HEK293 (cell line): Measurements from ENCODE around the gene QRICH2.
"Not testable (repeated sequence)": the region's sequence is repeated elsewhere in the genome, so short reads cannot be mapped to it uniquely, and the experiment has no call there.

ENCODE experiments used
- CTCF ChIA-PET: fragments of 350-600 bp; formaldehyde crosslinking; extraction: SDS; loops from one replicate; lab custom pipeline; 2021; ENCODE audit warnings: antibody characterized with exemption; lab: Yijun Ruan, JAX
- POLR2A ChIA-PET: fragments of 300-600 bp; formaldehyde crosslinking; extraction: SDS; loops from one replicate; lab custom pipeline; 2020; ENCODE audit warnings: antibody characterized with exemption, inconsistent platforms; lab: Yijun Ruan, JAX
- H3K27ac ChIP-seq: fragments of 200-500 bp; sonication (Bioruptor generic); 2 replicates; pipeline ENCODE4 v1.5.1; 2014; ENCODE audit warnings: low read depth, low read length, control low read depth, inconsistent platforms; ENCODE audit errors: extremely low read depth
- H3K36me3 ChIP-seq, 2 experiments: fragments of 200-500 bp in 1 of 2; sonication (Bioruptor generic) in 1 of 2; 1 replicate in 1 of 2; 2 replicates in 1 of 2; pipeline ENCODE4 v1.5.1; 2014 to 2017; ENCODE audit warnings: inconsistent platforms in 2 of 2, low read length in 2 of 2; ENCODE audit not compliant: control insufficient read depth in 2 of 2, insufficient read depth in 1 of 2
- H3K4me1 ChIP-seq: fragments of 200-500 bp; sonication (Bioruptor generic); 2 replicates; pipeline ENCODE4 v1.5.1; 2014; ENCODE audit warnings: mild to moderate bottlenecking, low read length, inconsistent platforms; ENCODE audit not compliant: control insufficient read depth, insufficient read depth
- H3K4me3 ChIP-seq: 2 replicates; pipeline ENCODE4 v1.5.1; 2011; ENCODE audit warnings: low read depth, mild to moderate bottlenecking, control low read depth, low read length, moderate library complexity
- H3K9me3 ChIP-seq: fragments of 200-500 bp; sonication (Bioruptor generic); 2 replicates; pipeline ENCODE4 v1.5.1; 2014; ENCODE audit warnings: low read depth, low read length, inconsistent platforms; ENCODE audit not compliant: control insufficient read depth, insufficient read depth
- BCL6B ChIP-seq: fragments of 450-650 bp; formaldehyde crosslinking; IDR thresholded peaks from 2 replicates; pipeline ENCODE4 v1.5.1; 2017; ENCODE audit warnings: missing biosample characterization, missing genetic modification characterization
- HOXA7 ChIP-seq: sonication (generic); formaldehyde crosslinking; IDR thresholded peaks from 2 replicates; pipeline ENCODE4 v1.8.1; 2022; ENCODE audit warnings: missing genetic modification reagents, borderline replicate concordance
- HOXD13 ChIP-seq: sonication (generic); formaldehyde crosslinking; IDR thresholded peaks from 2 replicates; pipeline ENCODE4 v1.8.0; 2022; ENCODE audit warnings: missing genetic modification reagents, borderline replicate concordance
- OVOL3 ChIP-seq: fragments of 450-650 bp; formaldehyde crosslinking; IDR thresholded peaks from 2 replicates; pipeline ENCODE4 v1.5.1; 2016; ENCODE audit warnings: missing biosample characterization, missing genetic modification characterization
- PATZ1 ChIP-seq: fragments of 450-650 bp; formaldehyde crosslinking; IDR thresholded peaks from 2 replicates; pipeline ENCODE4 v1.5.1; 2016; ENCODE audit warnings: missing biosample characterization, missing genetic modification characterization
- YY1 ChIP-seq: fragments of 450-650 bp; formaldehyde crosslinking; IDR thresholded peaks from 2 replicates; pipeline ENCODE4 v1.5.1; 2018; ENCODE audit warnings: missing biosample characterization, missing genetic modification characterization
- ZBTB26 ChIP-seq: fragments of 450-650 bp; formaldehyde crosslinking; optimal IDR thresholded peaks from 2 replicates; pipeline ENCODE3; 2016; ENCODE audit warnings: missing biosample characterization, mild to moderate bottlenecking, missing genetic modification characterization
- ZNF121 ChIP-seq: fragments of 450-650 bp; formaldehyde crosslinking; IDR thresholded peaks from 2 replicates; pipeline ENCODE4 v1.5.1; 2016; ENCODE audit warnings: missing biosample characterization, missing genetic modification characterization
- ZNF146 ChIP-seq: fragments of 450-650 bp; formaldehyde crosslinking; IDR thresholded peaks from 2 replicates; pipeline ENCODE4 v1.5.1; 2016; ENCODE audit warnings: missing biosample characterization, missing genetic modification characterization
- ZNF169 ChIP-seq: fragments of 450-650 bp; formaldehyde crosslinking; IDR thresholded peaks from 2 replicates; pipeline ENCODE4 v1.5.1; 2016; ENCODE audit warnings: missing biosample characterization, missing genetic modification characterization
- ZNF280C ChIP-seq: fragments of 450-650 bp; formaldehyde crosslinking; IDR thresholded peaks from 2 replicates; pipeline ENCODE4 v1.5.1; 2016; ENCODE audit warnings: missing biosample characterization, missing genetic modification characterization
- ZNF302 ChIP-seq: fragments of 450-650 bp; formaldehyde crosslinking; IDR thresholded peaks from 2 replicates; pipeline ENCODE4 v1.5.1; 2016; ENCODE audit warnings: missing biosample characterization, missing genetic modification characterization, low read depth
- ZNF37A ChIP-seq: fragments of 450-650 bp; IDR thresholded peaks from 2 replicates; pipeline ENCODE4 v1.5.1; 2018; ENCODE audit warnings: missing biosample characterization, missing genetic modification characterization
- ZNF571 ChIP-seq: fragments of 450-650 bp; formaldehyde crosslinking; IDR thresholded peaks from 2 replicates; pipeline ENCODE4 v1.5.0; 2017; ENCODE audit warnings: missing biosample characterization, missing genetic modification characterization
- ZNF670 ChIP-seq: fragments of 450-650 bp; formaldehyde crosslinking; IDR thresholded peaks from 2 replicates; pipeline ENCODE4 v1.5.1; 2016; ENCODE audit warnings: missing biosample characterization, missing genetic modification characterization, low read depth
- ZNF677 ChIP-seq: fragments of 450-650 bp; IDR thresholded peaks from 2 replicates; pipeline ENCODE4 v1.5.0; 2018; ENCODE audit warnings: missing biosample characterization, mild to moderate bottlenecking, missing genetic modification characterization, moderate library complexity
- ZNF707 ChIP-seq: fragments of 450-650 bp; formaldehyde crosslinking; IDR thresholded peaks from 2 replicates; pipeline ENCODE4 v1.5.1; 2016; ENCODE audit warnings: missing biosample characterization, missing genetic modification characterization
- ZNF768 ChIP-seq: fragments of 450-650 bp; formaldehyde crosslinking; IDR thresholded peaks from 2 replicates; pipeline ENCODE4 v1.5.1; 2018; ENCODE audit warnings: missing biosample characterization, mild to moderate bottlenecking, missing genetic modification characterization
- ZNF776 ChIP-seq: fragments of 450-650 bp; formaldehyde crosslinking; IDR thresholded peaks from 2 replicates; pipeline ENCODE4 v1.5.0; 2017; ENCODE audit warnings: missing biosample characterization, missing genetic modification characterization, borderline replicate concordance
- TF ChIP-seq, protein P1 (sequence below): fragments of 450-650 bp; formaldehyde crosslinking; IDR thresholded peaks from 2 replicates; pipeline ENCODE4 v1.5.1; 2017; ENCODE audit warnings: missing biosample characterization, missing genetic modification characterization

QRICH2 gene

DNA sequence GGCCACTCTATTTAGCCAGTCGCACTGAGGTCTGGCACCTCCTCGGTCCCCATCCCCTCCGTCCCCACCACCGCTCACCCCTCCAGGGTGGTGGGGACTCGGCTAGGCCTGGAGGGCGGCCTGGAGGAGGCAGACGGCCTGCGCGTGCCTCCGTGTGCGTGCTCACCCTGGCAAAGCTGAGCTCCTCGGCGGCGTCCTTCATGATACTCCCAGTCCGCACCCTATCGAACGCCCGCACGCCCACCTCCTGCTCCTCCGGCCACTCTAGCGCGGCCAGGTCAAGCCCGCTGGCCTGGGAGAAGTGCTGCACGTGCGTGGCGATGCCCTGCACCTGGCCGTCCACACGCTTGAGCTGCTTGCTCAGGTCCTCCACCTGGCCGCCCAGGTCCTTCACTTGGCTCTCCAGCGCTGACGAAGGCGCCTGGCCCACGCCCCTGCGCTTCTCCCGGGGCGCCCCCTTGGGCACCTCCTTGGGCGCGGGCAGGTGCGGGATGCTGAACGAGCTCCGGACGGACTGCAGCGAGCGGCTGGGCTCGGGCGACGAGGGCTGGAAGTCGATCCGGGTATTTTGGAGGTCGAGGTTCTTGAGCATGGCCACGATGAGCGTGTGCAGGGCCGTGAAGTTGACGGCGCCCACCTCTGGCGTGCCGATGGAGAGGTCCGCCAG, 644 bp downstream of the QRICH2 start (continued):
- TF ChIP-seq ZNF670 (no peak), ZNF677 (no peak), ZNF302 (tag by site-specific recombination) (no peak), ZBTB26 (tag by site-specific recombination) (no peak), OVOL3 (tag by site-specific recombination) (no peak), HOXA7 (CRISPR knock-in tag) (no peak), ZNF37A (no peak), HOXD13 (CRISPR knock-in tag) (no peak)

GRCh38 chr17:76305135-76305454, 3.0 kb downstream of the QRICH2 start:
- H3K4me1 ChIP-seq, H3K27ac ChIP-seq, POLR2A ChIA-PET, H3K4me3 ChIP-seq, H3K9me3 ChIP-seq: not testable (repeated sequence)
- CTCF ChIA-PET, result interaction anchor here (0.7 to 16.6 kb wide), 9 partner anchors 19 to 1910 kb away, joined by 3 to 244 read pairs (median 6); partner anchors contain the start of gene SPHK1
- peaks cover 5 to 19% of the 10 kb centered on the region in 2 experiments; a peak in 2 of 3 replicates for H3K36me3 ChIP-seq

DNA sequence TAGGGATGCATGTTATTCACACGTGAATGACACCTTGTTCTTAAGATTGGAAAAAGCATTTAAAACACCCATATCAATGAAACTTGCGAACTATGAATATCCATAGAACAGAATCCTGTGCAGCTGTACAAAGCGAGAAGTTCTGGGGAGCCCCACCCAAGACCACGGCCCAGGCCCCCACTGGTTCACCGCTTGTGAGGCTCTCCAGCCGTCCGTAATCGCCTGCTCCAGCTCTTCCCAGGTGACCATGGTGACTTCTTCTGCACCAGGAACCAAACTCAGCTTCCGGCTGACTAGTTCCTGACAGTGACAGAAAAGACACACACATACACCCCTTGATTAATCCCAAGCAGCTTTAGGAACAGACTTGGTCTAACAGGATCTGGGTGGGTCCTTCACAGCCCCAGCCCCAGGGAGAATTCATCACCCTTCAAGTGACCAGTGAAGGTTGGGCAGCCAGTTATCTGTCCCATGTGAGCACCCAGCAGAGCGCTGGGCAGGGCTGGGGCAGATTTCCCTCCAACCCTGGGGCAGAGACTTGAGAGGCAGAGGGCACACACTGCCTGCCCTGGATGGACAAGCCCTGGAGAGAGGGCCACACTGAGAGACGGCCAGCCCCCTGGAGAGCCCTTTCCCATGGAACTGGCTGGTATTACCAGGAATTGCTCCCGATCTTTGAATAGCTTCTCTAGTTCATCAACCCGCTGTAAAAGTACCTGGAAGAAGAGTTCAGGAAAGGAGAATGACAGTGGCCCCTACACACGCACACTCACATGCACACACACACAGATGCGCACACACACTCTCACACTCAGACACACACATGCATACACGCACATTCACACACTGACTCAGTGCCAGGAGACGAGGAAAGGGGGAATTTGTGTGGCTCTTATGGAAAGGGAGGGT, 3.6 kb downstream of the QRICH2 start:
- CTCF ChIA-PET, result interaction anchor here (0.6 to 16.6 kb wide), 24 partner anchors 11 to 242 kb away, joined by 3 to 244 read pairs (median 6); partner anchors contain the start of genes PRPSAP1, RHBDF2 and SPHK1
- POLR2A ChIA-PET, result interaction anchor here (0.7 to 2.1 kb wide), 4 partner anchors 26 to 238 kb away, joined by 3 to 7 read pairs (median 4); partner anchors contain the start of gene PRPSAP1
- H3K4me3 ChIP-seq, result no peak overlapping the region
- no peaks in the 10 kb centered on the region for H3K4me1 ChIP-seq
- peaks cover 5 to 16% of the 10 kb centered on the region in 2 experiments; a peak in 2 of 3 replicates for H3K36me3 ChIP-seq
- TF ChIP-seq, protein P1, sequence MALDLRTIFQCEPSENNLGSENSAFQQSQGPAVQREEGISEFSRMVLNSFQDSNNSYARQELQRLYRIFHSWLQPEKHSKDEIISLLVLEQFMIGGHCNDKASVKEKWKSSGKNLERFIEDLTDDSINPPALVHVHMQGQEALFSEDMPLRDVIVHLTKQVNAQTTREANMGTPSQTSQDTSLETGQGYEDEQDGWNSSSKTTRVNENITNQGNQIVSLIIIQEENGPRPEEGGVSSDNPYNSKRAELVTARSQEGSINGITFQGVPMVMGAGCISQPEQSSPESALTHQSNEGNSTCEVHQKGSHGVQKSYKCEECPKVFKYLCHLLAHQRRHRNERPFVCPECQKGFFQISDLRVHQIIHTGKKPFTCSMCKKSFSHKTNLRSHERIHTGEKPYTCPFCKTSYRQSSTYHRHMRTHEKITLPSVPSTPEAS (tag by site-specific recombination), result peak; percentile 82
- TF ChIP-seq ZNF707 (tag by site-specific recombination), result no peak
- H3K9me3 ChIP-seq, result no peaks in the 10 kb centered on the region
- H3K27ac ChIP-seq, result no peak overlapping the region

- POLR2A ChIA-PET, result no interaction called here
- H3K36me3 ChIP-seq, result peaks cover 0 to 13% of the 10 kb centered on the region in 2 experiments; a peak in 1 of 3 replicates
- H3K4me3 ChIP-seq, result no peak overlapping the region
- no peaks in the 10 kb centered on the region for H3K4me1 ChIP-seq
- no peaks in the 10 kb centered on the region for H3K9me3 ChIP-seq
- no peak overlapping the region for H3K27ac ChIP-seq
- CTCF ChIA-PET, result interaction anchor here (0.5 to 16.6 kb wide), 10 partner anchors 17 to 568 kb away, joined by 3 to 244 read pairs (median 4); no protein-coding TSS in a partner anchor
- TF ChIP-seq YY1 (tag by site-specific recombination), result no peak
- TF ChIP-seq ZNF768 (tag by site-specific recombination), result no peak
- TF ChIP-seq PATZ1 (tag by site-specific recombination), result no peak
- TF ChIP-seq ZNF121 (tag by site-specific recombination), result no peak
- no peak for TF ChIP-seq ZNF280C
- no peak for TF ChIP-seq ZNF146
- TF ChIP-seq ZNF776 (tag by site-specific recombination), result no peak
- TF ChIP-seq BCL6B (tag by site-specific recombination), result no peak
- TF ChIP-seq ZNF169, result no peak
- TF ChIP-seq ZNF571 (tag by site-specific recombination), result no peak
Observed at GRCh38 chr17:76297436-76297835, 10.6 kb downstream of the QRICH2 start.
